ENCODE measurements around the gene SRRM2.

Gene SRRM2

GRCh38 chr16:2752035-2752849 lies at the start of gene SRRM2:
Gene SRRM2 (plus strand): TSS chr16:2752638. CDS start chr16:2756365, 3,727 bp downstream.
- DNase-seq, result peak; percentile 96

DNA sequence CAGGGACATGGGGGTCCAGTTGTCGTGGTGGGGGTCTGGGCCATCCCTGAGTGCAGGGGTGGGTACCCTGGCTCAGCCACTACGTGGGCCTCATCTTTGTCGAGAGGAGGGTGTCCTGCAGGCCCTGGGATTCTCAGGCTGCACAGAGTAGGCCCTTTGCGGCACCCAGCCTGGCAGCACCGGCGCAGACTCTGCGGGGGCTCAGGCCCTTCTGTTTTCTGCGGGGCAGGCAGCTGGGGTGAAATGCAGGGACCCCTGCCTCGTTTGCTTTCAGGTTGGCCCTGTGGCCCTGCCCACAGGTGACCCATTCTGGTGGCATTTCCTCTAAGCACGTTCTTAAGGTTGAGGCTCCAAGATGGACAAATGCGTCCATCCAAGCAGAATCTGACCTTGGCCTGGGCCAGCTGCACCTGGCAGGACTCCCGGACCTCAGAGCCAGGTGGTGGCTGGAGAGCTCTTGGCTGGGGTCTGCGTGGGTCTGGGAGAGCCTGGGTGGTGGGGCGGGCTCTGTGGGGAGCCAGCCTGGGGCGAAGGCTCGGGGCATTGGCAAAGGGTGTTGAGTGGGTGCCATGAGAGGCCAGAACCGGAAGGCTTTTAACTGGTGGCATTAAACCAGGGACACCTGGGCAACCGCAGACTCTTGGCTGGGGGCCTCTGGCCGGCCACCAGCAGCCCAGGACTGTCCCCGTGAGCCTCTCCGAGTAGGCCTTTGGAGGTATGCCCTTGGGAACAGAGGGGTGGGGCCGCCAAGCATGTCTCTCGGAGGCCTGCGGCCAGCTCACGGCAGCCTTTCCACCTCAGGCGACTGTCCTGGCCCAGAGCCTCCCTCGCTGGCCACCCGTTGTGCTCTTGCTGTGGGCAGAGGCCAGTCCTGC lies 49.3 kb upstream of the SRRM2 start:
- no peak for DNase-seq

DNA sequence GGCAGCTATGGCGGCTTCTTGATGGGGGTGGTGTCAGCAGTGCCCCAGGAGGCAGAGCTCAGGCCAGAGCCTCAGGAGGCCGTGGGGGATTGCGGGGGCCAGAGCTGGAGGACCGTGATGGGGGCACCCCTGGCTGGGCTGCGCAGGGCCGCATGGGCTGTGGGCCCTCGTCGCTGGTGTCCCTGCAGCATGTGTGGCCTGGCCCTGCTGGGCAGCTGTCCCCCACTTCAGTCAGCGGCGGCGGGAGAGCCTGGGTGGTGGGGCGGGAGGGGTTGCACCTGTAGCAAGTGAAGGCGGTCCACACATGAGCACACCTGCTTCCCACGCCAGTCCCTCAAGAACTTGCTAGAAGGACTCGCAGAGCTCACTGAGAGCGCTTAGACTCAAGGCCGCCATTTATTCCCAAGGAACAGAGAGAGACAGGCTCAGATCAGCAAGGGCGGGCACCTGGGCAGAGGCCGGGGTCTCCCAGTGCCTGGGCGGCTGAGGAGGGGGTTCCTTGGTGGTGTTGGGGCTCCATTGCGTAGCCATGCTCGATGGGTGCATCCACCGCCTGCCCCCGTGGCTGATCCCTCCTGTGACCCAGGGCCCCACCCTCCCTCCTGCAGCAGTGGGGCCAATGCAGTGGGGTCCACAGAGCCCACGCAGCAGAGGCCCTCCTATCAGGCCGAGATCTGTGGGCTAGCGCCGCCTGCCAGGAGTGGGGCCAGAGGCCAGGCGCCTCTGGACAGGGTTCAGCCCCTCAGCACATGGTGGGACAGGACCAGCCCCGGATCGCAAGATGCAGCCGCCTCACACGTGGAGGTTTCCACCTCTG lies 48.1 kb upstream of the SRRM2 start:
- DNase-seq, result no peak

DNA sequence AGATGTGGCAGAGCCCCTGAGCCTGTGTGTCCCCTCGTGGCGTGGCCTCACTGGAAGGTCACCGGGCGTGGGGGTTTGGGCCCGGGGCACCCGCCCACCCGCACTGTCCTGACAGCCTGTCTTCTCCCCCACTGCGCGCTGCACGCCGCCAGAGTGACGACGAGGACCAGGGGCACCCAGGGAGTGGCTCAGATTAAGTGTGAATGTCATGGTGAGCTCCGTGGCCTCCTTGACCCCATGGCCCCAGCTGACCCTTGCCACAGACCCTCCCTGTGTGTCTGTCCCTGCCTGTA lies 47.5 kb upstream of the SRRM2 start:
- DNase-seq, result no peak

DNA sequence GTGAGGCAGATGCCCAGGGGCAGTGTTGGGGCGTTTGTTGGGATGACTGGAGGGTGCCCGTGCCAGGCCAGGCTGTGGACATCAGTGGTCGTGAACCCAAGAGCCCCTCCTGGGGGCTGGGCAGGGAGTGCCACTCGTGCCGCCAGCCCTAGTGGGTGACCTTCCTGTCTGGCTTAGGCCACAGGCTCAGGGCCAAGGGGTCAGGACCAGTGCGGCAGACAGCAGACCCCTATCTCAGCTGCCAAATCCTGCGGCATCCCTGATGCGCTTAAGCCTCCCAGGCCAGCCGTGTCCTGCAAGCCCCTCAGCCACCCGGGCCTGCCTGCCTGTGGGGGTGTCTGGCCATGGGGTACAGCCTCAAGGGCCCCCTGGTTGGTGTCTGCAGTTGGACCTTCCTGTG lies 47.1 kb upstream of the SRRM2 start:
- DNase-seq, result no peak

DNA sequence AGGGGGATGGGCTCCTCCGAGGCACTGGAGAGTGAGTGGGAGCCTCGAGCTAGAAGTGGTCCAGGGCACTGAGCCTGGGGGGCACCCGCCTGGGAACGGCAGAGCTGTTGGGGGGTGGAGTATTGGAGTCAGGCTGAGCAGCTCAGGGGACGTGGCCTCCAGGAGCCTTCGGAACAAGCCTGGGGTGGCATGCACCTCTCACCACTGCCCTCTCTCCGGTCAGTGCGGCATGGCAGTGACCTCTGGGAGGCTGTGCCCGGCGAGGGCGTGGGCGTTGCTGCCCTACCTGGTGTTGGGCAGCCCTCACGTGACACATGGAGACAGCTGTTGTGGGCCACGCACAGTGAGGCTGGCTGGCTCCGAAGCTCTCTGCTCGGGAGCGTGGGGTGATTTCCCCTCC lies 46.4 kb upstream of the SRRM2 start:
- no peak for DNase-seq

DNA sequence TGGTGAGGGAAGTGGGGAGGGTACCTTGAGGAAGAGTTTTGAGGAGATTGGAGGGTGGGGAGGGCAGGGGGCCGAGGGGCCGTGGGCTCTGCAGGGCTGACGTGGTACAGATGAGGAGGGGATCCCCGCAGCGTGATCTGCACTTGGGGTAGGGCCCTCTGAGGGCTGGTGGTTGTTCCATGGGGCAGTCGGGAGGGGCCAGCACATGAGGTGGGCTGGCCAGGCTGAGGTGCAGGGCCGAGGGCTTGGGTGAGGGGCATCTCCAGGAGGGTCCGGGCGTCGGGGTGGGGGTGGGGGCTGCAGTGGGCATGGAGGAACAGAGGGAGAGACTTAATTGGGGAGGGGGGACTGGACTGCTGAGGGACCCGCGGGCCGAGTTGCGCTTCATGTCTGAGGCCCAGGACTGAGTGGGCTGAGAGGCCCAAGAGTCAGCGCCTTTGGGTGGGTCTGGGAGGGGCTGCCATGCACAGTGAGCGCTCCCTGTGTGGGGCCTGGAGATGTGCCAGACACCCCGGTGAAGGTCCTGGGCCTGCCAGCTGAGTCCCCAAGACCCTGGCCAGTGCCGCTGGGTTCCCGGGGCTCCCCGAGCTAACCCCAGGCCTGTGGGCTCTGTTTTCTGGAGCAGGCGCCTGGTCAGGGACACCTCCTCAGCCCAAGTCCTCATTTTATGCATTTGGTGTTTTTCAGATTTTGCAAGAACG lies 45.7 kb upstream of the SRRM2 start:
- no peak for DNase-seq

- DNase-seq, result no peak
Observed at GRCh38 chr16:2707368-2708289, 44.8 kb upstream of the SRRM2 start.

DNA sequence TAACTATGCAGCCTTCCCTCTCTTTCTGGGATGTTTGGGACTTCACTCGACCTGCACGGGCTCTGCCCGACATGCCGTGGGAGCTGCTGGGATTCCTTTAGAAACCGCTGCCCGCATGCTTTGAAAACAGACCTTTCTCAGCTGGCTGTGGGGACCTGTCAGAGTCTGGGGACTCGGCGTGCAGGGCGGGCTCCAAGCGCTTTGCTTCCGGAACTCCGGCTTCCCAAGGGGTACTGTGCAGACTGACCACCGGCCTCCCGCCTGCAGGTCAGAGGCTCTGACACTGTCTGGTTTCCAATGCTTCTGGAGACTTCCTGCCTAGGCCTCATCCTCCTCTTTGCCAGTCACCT lies 44.2 kb upstream of the SRRM2 start:
- DNase-seq, result no peak

- no peak for DNase-seq
Observed at GRCh38 chr16:2708955-2709587, 43.4 kb upstream of the SRRM2 start.

- no peak for DNase-seq
Observed at GRCh38 chr16:2709588-2709984, 42.9 kb upstream of the SRRM2 start.

DNA sequence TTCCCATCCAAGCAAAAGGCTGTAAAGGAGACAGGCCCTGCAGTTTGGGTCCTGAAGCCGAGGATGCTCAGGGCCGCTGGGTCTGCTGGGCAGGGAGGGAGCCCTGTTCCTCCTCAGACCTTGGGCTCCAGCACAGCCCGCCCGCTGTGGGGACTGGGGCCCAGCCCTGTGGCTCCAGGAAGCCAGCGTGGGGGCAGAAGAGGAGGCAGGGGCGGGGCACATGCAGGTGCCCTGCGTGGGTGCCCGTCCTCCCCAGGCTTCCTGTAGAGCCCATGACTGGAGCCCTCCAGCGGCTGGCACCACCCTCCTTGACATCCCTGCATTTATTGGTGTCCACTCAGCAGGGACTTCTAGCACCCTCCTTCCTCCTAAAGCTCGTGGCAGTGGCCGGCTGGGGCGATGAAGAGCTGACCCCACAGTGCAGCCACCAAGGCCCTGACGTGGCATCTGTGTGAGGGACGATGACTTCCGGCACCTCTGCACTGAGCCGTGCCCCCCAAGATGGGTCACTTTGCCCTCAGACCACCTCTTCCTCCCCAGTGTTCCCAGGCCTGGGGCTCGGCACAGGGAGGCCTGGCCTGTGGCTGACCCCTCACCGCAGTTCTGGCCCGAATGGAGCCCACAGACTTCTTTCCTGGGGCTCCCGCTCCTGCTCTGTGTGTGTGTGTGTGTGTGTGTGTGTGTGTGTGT lies 42.3 kb upstream of the SRRM2 start:
- no peak for DNase-seq

- no peak for DNase-seq
Observed at GRCh38 chr16:2710711-2711231, 41.7 kb upstream of the SRRM2 start.

GRCh38 chr16:2711370-2712062 lies 40.9 kb upstream of the SRRM2 start:
- no peak for DNase-seq

- no peak for DNase-seq
Observed at GRCh38 chr16:2712063-2712441, 40.4 kb upstream of the SRRM2 start.

DNA sequence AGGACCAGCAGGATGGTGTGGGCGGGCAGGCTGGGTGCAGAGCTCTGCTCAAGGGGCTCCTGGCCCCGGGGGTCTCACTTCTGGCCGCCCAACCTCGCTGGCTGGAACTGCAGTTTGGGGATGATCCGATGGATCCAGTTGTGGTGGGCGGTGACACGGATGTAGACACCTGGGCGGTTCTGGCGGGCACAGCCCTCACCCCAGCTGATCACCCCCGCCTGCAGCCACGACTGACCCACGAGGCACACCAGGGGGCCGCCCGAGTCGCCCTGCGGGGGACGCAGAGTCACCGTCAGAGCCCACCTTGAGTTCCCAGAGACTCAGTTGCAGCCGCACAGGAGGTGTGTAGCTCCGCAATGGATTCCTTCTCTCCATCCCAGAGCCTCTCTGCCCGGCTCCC lies 39.9 kb upstream of the SRRM2 start:
- no peak for DNase-seq

- no peak for DNase-seq
Observed at GRCh38 chr16:2713523-2713922, 38.9 kb upstream of the SRRM2 start.

GRCh38 chr16:2713985-2714774 lies 38.3 kb upstream of the SRRM2 start:
- no peak for DNase-seq

GRCh38 chr16:2715064-2715463 lies 37.4 kb upstream of the SRRM2 start:
- no peak for DNase-seq
